Activated CD4-positive, alpha-beta T cell treated with anti-CD3 and anti-CD28 coated beads for 48 hours (primary cell): ENCODE results near the gene BAIAP3.
A peak's percentile ranks its signal among the peaks of the same experiment; 100 is the strongest.
"Not testable (repeated sequence)": the region's sequence is repeated elsewhere in the genome, so short reads cannot be mapped to it uniquely, and the experiment has no call there.

Experiments
- DNase-seq: peaks from one replicate; pipeline ENCODE4 v3.0.0-alpha.2; 2020

Gene BAIAP3, protein sequence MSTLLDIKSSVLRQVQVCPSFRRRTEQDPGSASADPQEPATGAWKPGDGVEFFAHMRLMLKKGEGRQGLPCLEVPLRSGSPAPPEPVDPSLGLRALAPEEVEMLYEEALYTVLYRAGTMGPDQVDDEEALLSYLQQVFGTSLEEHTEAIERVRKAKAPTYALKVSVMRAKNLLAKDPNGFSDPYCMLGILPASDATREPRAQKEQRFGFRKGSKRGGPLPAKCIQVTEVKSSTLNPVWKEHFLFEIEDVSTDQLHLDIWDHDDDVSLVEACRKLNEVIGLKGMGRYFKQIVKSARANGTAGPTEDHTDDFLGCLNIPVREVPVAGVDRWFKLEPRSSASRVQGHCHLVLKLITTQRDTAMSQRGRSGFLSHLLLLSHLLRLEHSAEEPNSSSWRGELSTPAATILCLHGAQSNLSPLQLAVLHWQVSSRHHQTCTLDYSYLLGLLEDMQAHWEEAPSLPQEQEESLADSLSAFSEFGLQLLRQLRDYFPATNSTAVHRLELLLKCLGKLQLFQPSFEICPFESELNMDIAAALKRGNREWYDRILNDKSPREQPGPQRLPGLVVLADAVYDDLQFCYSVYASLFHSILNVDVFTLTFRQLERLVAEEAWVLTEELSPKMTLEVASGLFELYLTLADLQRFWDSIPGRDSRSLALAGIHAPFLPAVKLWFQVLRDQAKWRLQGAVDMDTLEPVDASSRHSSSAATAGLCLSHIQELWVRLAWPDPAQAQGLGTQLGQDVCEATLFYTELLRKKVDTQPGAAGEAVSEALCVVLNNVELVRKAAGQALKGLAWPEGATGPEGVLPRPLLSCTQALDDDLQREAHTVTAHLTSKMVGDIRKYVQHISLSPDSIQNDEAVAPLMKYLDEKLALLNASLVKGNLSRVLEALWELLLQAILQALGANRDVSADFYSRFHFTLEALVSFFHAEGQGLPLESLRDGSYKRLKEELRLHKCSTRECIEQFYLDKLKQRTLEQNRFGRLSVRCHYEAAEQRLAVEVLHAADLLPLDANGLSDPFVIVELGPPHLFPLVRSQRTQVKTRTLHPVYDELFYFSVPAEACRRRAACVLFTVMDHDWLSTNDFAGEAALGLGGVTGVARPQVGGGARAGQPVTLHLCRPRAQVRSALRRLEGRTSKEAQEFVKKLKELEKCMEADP

DNA sequence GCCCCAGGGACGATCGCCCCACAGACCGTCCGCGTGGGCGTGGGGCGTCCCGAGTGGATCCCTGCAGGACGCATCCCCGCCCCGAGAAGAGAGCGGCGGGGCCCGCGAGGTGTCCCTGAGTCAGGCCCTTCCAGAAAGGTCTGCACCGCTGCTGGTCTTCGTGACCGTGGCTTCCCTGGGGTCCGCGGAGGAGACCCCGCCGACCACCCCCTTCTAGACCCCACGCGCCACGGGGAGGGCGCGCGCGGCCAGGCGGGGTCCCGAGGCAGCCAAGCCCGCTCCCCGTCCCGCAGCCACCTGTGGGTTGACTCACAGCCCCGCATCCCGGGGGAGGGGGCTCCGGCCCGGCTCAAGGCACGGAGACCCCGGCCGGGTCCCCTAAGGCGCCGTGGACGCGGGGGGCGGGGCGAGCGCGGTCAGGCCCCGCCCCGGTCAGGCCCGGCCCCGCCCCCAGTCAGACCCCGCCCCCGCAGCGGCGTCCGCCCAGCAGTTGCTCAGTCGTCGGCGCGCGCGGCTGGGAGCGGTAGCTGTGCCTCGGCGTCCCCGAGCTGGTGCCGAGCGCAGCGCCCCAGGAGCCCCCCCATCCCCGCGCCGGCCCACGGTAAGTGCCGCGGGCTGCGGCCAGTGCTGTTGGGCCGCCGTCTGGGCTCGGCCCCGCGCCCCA lies at the start of gene BAIAP3:
Gene BAIAP3, plus strand, starts transcription at position 497 of the 664 bp plus-strand sequence. CDS start 4,905 bp downstream, outside the sequence.
- peak; percentile 65 for DNase-seq

DNA sequence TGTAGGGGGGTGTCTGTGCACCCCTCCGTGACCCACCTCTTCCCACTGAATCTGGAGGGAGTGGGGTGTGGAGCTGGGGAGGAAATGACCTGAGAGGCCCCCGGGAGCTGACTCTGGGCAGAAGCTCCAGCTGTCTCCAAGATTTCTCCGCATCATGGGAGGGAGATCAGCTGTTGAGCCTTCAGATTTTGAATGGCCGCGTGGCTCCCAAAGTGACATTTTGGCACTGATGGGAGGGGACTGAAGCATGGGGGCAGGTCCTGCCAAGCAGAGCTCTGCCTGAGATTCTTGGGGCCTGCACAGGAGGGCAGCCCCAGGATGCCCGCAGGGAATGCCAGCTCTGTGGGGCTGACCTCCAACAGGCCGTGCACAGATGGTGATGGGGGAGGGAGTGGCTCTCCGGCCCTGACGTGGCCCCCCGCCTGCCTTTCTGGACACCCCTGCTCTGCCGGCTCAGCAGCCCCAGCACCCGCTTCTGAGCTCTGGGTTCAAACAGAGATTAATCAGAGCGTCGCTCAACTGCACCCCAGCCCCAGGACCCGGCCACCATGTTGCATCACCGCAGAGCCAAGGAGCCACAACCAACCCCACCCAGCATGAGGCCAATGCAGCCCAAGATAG lies 49.3 kb upstream of the BAIAP3 start:
- DNase-seq: no peak

DNA sequence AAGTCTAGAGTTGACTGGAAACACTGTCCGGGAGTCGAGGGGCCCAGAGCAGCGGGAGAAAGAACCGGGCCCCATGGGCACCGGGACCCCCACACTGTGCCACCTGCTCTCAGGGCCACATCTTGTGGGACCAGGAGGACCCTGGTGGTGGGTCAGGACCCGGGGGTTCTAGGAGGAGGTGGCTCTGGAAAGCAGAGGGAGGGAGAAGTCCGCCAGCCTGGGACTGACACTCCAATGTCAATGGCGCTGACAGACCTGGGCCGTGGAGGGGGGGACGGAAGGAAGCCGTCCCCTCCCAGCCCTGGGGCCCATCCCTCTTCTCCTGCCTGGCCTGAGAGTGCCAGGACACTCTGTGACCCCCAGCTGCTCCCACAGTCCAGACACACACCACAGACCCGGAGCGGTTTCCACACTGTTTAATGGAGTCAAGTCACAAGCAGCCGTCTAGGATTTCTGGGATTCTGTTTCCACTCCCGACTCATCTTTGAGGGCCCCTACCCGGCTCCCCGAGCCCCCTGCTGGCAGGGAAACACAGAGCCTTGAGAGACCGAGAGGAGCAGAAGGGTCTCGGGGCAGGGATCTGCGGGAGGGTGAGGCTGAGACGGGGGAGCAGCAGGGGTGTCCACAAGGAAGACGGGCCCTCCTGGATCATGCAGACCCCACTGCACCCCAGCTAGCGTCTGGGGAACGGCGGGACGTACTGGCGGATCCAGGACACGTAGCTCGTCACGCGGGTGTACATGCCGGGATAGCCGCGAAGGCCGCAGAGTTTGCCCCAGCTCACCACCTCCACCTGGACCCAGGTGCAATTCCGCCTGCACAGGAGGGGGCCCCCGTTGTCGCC lies 47.6 kb upstream of the BAIAP3 start:
- no peak for DNase-seq

DNA sequence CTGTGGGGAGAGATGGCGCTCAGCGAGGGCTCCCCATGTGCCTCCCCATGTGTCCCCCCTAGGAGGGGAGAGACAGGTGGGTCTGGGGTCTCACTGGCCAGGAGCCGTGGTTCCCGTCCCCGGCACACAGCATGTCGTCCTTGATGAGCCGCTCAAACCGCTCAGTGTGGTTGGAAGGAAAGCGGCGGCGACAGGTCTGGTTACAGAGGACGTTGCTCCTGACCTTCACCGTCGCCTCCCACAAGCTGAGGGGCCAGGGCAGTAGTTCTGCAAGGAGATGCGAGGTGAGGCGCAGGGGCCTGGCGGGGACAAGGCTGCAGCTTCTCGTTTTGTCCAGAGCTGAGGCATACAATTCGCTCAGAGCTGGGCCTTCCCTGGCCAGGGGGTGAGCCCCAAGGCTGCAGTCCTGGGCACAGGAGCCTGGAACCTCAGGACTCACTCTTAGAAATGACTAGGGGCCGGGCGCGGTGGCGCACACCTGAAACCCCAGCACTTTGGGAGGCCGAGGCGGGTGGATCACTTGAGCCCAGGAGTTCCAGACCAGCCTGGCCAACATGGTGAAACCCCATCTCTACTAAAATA lies 46.8 kb upstream of the BAIAP3 start:
- no peak for DNase-seq

DNA sequence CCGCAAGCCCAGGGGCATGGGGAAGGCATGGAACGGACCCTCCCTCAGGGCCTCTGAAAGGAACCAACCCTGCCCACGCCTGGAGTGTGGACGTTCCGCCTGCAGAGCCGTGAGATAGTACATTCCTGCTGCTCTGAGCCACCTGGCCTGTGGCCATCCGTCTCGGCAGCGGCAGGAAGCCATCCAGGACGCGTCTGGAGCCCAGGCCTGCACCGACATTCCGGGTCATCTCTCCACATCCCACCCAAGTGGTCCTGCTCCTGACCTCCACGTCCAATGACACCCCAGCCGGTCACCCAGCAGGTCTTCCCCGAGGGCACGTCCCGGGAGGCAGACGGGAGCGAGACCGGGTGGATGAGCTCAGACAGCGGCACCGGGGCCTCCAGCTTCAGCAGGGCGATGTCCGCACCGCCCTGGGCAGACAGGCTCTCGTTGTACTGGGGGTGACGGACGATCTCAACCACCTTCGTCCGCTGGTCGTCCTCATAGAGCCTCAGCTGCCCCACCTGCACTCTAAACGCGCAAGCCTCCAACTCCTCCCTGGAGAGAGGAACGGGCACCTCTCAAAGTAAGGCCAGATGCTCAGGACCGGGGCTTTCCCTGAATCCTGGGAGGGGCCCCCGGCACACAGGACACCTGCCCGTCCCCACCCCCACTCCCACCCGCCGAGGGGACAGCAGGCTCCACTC lies 45.3 kb upstream of the BAIAP3 start:
- DNase-seq: no peak

DNA sequence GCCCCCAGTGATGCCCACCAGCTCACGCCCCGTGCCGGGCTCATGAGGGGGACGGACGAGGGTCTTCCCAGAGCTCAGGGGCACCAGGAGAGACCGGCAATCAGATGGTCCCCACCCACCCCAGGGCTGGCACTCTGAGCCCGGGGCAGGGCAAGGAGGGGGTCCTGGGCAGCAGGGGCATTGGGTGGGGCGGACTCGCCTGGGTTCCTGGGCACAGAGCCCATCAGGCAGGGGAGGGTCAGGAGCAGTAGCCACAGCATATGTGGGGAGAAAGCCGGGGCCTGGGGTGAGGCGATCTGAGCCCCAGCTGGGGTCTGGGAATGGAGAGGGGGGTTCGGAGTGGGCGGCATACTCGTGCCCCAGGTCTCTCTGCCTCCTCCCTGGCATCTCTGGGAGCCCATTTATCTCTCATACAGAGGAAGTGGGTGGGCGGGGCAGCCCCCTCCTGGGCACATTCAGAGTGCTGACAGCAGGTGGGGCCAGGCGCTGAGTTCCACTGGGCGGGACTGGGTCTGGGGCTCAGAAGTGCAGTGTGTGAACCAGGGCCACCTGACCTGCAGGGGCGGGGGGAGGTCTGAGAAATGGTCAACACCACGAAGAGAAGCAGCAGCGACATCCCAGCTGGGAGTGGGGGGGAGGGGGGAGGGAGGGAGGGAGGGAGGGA lies 44.5 kb upstream of the BAIAP3 start:
- no peak for DNase-seq

DNA sequence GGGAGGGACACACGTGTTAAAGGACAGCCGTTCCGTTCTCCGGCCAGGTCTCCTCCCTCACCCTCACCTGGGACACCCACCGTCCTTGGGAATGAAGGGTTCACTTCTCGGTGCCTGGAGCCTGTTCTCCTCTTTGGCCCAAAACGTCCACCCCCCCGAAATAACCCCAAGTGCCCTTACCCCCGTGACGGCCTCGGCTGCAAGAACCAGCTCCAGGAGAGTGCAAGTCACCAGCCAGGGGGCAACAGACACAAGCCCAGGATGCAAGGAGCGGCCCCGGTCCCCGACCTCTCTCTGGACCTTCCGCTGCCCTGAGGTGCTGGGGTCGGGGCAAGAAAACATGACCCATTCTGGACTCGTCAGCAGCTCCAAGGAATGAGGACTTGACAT lies 44.0 kb upstream of the BAIAP3 start:
- no peak for DNase-seq

DNA sequence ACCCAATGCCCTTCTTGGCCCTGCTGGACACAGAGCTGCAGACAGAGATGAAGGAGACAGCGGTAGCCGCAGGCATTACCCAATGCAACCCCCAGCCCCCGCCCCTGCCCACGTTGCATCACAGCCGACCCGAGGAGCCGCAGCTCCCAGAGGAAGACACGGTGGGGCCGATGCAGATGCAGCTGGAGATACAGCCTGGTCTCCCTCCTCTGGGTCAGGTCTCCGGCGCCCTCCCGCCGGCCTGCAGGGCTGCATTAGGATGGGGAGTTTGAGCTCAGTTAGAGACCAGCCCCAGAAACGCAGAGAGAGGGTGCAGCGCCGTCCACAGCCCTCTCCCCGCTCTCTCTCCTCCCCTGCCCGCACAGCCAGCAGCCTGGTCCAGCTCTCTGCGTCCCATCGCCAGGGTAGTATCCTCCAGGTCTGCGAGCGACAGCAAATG lies 43.4 kb upstream of the BAIAP3 start:
- no peak for DNase-seq

DNA sequence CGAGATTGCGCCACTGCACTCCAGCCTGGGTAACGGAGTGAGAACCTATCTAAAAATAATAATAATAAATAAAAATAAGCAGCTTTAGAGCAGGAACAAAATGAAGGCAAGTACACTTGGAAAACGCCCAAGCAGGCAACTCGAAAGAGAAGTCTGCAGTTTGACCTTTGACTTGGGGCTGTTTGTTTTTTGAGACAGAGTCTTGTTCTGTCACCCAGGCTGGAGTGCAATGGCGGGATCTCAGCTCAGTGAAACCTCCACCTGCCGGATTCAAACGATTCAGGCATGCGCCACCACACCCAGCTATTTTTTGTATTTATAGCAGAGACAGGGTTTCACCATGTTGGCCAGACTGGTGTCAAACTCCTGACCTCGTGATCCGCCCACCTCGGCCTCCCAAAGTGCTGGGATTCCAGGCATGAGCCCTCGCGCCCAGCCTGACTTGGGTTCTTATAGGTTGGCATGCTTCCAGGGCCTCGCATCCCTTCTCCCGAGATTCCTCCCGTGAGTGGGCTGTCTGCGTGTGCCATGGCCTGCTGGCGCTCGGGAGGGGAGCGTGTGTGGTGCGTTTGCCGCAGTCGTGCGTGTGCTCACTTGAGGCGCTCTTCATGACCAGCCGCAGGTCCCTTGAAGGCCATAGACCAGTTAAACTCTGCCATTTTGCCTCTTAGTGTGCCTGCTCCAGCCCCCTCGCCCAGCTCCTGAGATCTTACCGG lies 42.4 kb upstream of the BAIAP3 start:
- DNase-seq: no peak

DNA sequence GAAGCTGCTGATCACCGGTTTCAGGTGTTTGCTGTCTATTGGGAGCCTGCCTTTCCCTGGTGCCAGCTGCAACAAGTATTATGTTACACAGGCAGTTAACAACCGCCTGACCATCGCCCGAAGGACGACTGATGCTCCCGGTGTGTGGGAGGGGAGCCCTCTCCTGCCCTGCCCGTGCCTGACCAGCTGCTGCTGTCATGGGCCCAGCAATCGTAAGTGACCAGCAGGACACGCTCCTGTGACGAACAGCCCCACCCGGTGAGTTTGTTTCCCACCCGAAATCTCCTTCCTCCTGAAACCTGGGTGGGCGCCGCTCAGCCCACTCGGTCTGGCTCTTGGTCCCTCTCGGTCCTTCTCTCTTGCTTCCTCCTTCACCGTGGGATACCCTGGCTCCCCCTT lies 41.9 kb upstream of the BAIAP3 start:
- DNase-seq: no peak

DNA sequence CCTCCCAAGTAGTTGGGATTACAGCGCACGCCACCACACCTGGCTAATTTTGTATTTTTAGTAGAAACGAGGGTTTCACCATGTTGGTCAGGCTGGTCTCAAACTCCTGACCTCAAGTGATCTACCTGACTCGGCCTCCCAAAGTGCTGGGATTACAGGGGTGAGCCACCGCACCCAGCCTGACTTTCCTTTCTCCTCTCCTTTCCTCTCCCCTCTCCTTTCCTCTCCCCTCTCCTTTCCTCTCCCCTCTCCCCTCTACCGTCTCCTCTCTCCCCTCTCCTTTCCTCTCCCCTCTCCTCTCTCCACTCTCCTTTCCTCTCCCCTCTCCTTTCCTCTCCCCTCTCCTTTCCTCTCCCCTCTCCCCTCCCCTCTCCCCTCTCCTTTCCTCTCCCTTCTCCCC lies 41.2 kb upstream of the BAIAP3 start:
- not testable (repeated sequence) for DNase-seq

DNA sequence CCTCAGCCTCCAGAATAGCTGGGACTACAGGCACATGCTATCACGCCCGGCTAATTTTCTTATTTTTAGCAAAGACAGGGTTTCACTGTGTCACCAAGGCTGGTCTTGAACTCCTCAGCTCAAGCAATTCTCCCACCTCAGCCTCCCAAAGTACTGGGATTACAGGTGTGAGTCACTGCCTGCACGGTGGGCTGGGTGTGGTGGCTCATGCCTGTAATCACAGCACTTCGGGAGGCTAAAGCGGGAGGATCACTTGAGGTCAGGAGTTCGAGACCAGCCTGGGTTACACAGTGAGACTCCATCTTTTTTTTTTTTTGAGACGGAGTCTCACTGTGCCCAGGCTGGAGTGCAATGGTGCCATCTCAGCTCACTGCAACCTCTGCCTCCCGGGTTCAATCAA lies 40.6 kb upstream of the BAIAP3 start:
- DNase-seq: not testable (repeated sequence)

DNA sequence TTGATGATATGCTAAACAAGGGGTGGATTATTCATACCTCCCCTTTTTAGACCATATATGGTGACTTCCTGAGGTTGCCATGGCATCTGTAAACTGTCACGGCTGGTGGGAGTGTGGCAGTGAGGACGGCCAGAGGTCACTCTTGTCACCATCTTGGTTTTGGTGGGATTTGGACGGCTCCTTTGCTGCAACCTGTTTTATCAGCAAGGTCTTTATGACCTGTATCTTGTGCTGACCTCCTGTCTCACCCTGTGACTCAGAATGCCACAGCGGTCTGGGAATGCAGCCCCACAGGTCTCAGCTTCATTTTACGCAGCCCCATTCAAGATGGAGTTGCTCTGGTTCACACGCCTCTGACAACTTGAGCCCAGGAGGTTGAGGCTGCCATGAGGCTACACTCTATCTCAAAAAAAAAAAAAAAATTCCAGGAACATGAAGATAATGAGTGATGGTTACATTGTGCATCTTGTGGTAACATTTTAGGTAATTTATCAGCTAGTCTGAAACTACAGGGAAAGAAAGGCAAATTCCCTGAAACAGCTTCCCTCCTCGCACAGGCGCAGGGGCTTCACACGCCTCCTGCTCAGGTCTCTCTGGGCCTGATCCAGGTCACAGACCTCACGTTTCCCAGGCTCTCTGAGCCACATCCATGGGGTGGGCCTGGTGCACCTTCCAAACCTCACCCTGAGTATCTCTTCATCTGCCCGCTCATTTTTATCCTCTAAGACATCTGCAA lies 39.4 kb upstream of the BAIAP3 start:
- no peak for DNase-seq

DNA sequence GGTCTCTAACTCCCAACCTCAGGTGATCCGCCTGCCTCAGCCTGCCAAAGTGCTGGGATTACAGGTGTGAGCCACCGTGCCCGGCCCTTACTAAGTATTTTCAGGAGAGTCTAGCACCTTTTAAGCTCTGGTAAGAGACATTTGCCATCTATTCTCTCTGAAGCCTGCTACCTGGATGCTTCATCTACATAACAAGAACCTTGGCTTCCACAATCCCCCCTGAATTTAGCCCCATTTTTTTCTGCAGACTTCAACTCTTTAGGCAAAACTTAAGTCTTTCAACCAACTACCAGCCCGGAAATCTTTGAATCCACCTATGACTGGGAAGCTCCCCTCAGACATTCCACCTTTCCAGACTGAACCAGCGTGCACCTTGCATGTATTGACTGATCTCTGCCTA lies 38.0 kb upstream of the BAIAP3 start:
- no peak for DNase-seq

DNA sequence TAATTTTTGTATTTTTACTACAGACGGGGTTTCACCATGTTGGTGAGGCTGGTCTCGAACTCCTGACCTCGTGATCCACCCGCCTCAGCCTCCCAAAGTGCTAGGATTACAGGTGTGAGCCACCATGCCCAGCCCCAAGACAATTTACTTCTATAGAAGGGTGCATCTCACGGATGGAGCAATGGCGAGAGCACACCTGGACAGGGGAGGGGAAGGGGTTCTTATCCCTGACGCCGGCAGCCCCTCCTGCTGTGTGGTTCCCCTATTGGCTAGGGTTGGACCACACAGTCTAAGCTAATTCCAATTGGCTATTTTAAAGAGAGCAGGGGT lies 36.8 kb upstream of the BAIAP3 start:
- DNase-seq: not testable (repeated sequence)

DNA sequence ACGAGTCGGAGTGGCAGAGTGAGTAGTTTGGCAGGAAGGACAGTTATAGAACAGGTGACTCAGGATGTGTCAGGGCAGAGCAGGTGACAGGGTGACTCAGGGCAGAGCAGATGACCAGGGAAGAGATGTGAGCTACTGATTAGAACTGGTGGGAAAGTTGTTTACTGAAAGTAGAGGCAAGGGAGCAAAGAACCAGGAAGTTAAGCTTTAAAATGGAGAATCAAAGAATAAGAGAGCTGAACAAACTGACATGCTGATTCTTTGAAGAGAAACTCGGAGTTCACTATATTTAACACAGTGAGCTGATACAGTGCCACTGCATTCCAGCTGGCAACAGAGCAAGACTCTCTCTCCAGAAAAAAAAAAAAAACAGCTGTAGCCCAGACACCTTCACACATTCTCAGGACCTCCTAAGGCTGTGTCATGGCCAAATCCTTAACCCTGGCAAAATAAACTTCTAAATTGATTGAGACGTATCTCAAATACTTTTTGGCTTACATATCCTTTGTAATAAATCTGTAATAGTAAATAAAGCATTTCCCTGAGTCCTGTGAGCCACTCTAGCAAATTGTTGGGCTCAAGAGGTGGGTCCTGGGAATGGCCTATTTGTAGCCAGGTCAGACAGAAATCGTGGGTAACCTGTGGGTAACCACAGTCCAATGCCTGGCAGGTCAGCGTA lies 36.3 kb upstream of the BAIAP3 start:
- DNase-seq: peak; percentile 62

DNA sequence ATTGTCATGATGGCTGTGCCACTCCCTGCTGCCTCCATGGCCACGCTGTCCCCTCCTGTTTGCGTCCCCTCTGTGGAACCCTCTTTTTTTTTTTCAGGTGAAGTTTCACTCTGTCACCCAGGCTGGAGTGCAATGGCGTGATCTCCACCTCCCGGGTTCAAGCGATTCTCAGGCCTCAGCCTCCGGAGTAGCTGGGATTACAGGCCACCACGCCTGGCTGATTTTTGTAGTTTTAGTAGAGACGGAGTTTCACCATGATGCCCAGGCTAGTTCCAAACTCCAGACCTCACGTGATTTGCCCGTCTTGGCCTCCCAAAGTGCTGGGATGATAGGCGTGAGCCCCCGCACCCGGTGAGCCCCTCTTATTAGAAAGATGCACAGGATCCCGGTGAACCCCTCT lies 35.0 kb upstream of the BAIAP3 start:
- DNase-seq: no peak
